ENCODE data around the gene SYNGAP1.

Gene SYNGAP1

DNA sequence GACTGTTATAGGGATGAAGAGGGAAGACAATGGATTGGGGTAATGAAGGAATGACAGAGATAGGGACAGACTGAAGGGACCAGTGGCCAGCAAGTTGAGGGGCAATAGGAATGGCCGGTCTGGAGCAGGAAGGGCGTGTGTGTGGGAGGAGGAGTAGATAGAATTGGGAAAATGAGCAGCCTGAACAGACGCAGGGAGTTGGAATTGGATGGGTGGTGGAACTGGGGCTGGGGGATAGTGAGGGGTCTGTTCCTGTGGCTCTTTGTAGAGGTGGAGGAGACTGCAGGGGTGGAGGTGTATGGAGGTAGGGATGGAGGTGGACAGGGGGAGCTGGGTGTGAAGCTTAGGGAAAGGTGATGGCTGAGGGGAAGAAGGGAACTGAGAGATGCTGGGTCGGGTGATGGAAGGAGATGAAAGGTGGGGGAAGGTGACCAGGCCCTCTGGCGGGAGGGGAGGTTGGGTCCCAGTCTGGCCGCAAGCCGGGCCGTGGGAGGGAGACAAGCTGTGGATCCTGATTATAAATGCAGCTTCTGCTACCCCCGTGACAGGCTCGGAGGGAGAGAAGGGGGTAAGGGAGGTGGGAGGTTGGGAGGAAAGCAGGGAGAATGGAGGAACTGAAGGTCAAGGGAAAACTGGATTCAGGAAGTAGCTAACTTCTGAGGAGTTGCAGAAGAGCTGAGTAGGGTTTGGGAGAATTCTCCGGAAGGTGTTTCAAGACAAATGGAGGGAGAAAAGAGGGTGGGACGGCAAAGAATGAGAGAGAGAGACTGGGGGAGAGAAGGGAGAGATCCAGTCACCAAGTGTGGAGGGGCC is 5.2 kb downstream of the SYNGAP1 start:
- no peak for DNase-seq

DNA sequence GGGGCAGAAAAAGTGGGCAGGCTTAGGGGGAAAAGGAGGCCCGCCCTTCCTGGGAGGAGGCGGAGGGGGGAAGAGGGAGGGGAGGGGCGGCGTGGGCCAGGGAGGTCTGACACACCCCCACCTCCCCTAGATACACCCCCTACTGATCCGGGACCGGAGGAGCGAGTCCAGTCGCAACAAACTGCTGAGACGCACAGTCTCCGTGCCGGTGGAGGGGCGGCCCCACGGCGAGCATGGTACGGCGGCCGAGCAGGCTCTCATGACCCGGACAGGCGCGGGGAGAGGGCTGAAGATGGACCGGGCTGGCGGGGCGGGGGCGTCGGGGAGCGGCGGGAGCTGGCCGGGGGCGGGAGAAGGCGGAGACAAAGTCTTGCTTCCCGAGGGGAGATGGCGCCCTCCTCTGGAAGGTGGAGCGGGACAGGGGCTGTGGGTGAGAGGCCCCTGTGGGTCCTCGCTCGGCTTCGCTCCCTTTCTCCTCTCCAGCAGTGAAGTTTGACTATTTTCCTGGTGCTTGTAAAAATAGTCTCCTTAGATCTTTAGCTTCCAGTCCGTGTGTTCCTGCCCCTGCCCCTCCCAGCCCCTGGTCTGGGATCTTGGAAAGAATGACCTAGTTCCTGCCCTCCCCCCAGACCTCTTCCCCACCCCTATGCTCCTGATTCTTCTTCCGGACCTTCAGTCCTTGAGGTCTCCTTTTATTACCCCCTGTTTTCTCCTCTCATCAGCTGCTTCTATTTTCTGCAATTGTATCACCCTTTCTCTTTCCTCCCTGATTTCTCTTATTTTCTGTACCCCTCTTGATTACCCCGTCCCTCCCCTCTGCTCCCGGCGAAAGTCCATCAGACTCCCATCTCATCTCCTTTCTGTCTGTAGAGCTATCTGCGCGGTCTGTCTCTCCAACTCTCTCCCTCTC is 6.1 kb downstream of the SYNGAP1 start:
- DNase-seq, result peak; percentile 79

DNA sequence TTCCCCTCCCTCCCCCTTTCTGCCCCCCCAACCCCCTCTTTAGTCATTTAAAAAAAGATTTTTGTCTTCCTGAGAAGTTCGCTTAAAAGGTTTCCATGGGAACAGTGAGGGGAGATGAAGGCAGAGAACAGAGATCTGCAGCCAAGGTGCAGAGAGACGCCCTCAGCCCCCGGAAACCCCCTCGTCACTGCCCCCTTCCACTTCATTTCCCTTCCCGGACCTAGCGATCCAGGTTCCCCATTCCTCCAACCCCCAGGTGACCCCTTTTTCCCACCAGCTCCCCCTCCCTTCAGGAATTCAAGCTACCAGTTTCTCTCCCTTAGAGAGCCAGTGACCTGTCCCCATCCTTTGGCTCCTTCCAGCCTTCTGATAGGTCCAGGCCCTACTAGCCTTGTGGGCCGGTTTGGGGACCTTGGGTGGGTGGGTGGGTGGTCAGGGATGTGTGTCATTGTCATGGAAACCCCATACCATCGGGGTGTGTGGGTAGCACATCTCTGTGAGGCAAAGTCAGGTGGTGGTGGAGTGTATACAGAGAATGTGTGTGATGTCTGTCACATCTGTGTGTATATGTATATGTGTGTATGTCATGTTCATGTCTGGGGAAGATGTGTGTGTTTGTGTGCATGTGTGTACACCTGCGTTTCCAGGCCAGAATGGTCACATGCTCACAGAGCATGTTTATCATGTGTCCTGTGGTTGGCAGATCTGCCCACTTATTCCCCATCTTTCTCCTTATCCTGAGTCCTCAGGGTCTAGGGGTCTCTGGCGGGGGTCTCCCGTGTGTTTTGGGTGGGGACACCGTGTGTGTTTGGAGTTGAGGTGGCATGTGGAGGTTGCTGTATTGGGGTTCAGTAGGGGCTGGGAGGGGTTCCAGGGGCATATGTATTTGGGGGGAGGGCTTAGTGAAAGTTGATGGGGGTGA is 7.0 kb downstream of the SYNGAP1 start:
- no peak for DNase-seq

DNA sequence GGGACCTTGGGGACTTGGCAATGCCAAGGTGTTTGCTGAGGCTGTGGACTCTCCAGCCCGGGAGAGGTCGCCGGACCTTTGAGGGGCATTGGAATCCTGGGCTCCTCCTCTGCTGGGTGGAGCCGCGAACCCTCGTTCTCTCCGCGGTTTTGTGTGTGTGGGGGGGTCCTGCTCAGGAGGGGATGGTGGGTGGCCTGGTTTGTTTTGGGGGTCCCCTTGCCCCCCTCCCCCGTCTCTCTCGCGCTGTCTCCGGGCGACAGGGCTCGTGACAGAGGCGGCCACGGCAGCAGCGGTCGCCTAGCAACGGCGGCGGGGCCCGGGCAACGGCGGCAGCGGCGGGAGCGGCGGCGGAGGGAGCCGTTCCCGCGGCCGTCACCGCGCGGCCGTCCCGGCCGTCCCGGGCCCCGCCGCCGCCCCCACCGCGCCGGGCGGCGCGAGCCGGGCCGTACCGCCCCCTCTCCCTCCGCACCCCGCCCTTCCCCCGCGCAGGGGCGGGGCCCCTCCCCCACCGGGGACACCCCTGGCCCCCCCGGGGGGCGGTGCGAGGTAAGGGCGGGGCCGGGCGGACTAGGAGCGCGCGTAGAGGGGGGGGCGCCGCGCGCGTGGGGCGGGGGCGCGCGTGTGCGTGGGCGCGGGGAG is 7.8 kb downstream of the SYNGAP1 start:
- peak; percentile 54 for DNase-seq

DNA sequence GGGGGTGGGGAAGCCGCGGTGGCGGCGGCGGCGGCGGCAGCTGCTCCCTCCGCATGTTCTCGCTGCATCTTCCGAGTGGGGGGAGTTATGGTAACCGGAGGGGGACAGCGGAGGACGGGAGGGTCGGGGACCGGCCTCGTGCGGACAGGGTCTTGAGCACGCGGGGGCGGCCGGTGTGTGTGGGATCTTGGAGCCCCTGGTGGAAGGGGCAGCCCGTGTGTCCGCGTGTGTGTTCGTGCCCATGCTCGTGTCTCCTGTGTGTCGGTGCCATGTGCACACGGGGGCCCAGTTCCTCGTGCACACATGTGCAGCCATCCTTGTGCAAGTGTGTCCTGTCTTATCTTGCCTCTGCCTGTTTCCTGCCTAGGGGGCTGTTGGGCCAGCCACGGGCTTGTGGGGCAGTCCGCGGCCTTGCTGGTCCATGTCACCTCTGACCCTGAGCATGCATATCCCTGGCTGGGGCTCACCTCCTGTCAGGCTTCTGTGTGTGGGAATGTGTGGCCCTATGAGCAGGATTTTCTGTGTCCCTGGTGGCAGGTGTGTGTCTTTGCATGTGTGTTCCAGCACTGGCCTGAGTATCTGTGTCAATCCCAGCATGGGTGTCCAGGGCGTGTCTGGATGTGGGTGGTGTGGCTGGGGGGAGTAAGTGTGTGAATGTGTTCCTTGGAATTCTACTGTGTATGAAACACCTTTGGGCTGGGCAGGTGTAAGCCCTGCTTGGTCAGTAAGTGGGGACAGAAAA is 8.5 kb downstream of the SYNGAP1 start:
- peak; percentile 49 for DNase-seq

DNA sequence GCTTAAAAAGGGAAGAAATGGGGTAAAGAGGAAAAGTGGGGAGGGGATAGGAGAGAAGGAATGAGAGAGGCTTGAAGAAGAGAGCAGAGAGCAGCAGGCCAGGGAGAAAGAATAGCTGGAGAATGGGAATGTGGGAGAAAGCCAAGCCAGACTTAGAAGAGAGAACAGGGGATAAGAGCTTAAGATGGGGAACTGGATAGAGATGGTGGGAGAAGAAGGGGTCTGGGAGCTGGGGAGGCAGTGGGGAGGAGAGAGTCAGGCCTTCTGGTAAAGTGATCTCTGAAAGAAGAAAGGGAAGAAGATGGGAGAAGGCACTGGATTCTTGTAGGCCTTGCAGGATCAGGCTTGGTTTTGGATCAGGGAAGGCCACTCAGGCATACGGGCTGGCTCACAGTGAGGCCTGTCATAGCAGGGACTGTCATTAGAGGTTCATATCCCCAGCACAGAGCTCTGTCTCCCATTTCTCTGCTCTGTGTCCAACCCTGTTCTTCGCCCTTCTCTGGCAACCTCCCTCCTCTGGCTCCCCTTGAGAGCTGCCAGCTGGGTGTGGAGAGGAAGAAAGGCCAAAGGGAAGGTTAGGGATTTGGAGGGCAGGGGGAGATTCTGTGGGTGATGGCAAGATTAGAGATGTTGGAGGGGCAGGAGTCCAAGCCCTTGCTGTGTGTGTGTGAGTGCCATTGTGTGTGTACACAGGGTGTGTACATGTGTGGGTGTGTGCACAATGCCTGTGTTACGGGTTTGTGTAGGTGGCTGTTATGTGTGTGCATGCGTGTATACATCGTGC is 9.3 kb downstream of the SYNGAP1 start:
- no peak for DNase-seq

DNA sequence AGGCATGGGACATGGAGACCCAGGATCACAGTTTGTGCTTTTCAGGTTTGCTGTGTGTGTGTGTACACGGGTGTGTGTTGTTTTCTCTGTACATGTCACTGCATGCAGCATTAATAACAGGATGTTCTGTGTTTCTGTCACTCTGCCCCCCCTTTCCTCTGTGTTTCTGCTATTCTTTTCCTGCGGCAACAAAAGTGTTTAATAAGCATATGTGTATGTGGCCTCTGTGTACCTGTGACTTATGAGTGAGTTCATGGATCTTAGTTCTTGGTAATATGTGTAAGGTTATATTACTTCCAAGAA is 9.8 kb downstream of the SYNGAP1 start:
- DNase-seq, result no peak

DNA sequence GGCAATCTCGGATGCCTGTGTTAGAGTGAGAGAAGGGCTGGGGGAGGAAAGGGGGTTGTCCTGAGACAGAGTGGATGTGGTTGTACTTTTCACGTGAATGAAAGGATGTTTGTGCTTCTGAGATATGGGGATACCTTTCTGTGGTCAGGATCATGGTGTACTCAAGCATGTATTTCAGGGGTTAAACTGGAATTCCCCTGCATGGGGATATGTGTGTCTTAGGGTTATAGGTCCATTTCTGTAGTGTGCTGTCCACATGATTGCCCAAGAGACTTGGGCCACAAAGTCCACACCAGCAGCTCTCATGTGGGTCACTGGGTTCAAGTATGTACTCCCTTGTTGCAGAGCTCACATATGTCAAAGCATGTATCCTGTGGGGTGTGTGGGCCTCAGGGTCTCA is 10.5 kb downstream of the SYNGAP1 start:
- no peak for DNase-seq

DNA sequence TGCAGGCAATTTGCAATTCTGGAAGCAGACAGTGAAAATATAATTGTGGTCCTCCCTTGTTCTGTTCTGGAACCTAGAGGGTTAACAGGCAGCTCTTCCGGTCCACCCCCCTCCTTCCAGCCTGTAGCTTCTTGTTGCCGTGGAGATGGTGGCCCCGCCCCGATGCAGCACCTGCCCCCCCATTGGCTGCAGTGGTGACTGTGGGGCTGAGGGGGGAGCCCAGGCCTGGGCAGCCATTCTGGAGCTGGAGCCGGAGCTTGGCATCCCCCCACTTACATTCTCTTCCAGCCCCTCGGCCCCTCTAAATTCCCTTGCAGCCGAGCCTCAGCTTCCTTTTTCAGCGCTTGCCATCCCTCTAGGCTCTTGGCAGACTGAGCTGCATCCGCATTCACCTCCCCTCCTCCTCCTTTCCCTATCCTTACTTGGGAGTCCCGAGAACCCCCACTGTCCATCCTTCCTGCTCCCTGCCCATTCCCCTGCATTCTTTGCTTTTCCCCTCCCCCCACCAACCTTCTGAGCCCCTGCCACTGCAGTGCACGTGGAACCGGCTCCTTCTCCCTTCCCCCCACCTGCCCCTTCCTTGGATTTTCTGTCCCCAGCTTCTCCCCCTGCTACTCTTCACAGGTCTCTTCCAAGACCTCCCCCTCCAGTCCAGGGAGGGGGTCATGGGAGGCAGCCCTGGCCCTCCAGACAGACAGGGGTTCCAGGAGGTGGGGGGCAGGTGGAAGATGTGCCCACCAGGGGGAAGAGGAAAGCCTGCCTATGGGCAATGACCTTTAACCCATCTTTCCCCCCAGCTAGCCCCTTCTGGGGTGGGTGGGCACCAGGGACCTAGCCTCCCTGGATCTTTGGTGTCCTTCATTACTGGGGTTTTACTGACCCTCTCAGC is 11.4 kb downstream of the SYNGAP1 start:
- DNase-seq, result peak; percentile 82

DNA sequence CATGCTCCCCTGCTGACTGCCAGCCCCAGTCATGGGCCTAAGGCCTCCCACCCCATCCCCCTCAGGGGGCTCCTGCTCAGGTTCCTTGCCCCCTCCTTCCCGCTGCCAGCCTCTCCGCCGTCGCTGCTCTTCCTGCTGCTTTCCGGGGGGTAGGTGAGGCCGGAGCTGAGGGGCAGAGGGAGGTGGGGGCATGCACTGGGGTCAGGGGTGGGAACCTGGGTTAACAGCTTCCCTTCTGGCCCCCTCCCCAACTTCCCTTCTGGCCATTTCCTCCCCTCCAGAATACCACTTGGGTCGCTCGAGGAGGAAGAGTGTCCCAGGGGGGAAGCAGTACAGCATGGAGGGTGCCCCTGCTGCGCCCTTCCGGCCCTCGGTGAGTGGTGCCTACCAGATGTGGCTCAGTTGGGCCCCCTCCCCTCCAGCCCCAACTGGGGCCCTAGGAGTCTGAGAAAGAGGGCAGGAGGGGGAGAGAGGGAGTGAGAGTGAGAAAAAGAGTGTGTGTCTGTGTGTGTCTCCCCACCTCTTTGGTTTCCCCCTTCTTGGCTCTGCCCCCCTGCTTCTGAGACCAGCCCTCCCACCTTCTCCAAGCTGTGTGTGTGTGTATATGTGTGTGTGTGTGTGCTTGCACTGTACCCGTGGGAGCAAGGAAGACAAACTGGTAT is 12.1 kb downstream of the SYNGAP1 start:
- no peak for DNase-seq

DNA sequence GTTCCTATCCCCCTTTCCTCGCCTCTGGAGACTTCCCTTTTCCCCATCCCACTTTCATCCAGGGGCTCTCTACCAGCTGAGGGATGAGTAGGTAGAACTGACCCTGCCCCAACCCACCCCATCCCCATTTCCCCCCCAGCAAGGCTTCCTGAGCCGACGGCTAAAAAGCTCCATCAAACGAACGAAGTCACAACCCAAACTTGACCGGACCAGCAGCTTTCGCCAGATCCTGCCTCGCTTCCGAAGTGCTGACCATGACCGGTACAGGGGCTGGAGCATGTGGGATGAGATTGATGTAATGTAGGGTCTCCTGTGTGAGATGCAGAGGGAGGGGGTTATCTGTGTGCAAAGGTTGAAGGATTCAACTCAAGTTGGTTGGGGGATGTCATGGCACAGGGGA is 12.7 kb downstream of the SYNGAP1 start:
- DNase-seq, result no peak

DNA sequence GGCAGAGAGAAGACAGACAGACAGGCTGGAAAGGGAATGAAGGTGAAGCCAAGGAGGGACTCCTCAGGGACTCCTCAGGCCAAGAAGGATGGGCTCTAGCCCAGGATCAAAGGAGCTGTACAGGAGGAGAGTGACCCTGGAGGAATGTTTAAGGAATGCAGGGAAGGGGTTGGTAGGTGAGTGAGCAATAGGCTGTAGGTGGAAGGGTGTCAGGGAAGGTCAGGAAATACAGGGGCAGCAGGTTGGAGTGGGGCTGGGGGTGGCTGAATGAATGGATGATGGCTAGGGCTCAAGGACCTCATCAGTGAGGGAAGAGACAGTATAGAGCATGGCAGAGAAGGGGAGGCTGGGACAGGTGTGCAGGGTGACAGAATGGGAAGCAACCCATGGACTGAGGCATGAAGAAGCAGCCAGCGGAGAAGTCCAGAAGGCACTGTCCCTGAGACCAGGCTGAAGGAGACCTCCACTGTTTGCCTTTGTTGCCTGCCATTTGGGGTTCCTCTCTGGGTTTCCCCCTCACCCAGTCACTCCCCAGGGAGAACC is 13.2 kb downstream of the SYNGAP1 start:
- DNase-seq, result no peak

DNA sequence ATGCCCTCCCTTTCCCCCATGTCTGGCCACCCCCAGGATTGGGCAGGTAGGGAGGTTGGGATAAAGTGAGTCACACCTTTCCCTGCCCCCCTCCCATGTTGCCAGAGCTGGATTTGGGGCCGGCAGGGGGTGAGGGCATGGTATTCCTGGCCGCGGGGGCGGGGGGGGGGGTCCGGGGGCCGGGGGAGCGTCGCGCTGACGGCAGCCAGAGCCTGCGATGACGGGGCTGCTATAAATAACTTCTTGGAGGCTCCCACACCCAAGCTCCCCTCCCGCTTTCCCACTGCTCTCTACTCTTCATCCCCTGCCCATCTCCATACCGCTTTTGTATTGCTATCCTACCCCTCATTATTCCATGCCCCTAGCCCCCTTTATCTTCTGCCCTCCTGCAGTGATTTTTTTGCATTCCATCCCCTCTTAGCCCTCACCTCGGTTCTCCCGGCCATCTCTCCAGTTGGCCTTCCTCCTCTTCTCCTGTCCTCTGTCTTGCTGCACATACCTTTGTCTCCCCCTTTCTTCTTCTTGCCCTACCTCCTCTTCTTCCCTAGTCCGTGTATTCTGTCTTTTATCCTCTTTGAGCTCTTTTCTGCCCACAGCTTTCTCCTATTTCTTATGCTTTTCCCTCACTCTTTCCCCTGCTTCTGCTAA is 13.8 kb downstream of the SYNGAP1 start:
- DNase-seq, result no peak

DNA sequence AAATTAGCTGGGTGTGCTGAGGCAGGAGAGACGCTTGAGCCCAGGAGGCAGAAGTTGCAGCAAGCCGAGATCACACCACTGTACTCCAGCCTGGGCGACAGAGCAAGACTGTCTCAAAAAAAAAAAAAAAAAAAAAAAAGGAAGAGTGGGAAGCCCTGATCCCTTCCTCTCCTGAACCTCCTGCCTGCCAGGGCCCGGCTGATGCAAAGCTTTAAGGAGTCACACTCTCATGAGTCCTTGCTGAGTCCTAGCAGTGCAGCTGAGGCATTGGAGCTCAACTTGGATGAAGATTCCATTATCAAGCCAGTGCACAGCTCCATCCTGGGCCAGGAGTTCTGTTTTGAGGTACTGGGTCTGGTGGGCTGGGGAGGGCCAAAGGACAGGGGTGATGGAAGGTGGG is 15.1 kb downstream of the SYNGAP1 start:
- no peak for DNase-seq

DNA sequence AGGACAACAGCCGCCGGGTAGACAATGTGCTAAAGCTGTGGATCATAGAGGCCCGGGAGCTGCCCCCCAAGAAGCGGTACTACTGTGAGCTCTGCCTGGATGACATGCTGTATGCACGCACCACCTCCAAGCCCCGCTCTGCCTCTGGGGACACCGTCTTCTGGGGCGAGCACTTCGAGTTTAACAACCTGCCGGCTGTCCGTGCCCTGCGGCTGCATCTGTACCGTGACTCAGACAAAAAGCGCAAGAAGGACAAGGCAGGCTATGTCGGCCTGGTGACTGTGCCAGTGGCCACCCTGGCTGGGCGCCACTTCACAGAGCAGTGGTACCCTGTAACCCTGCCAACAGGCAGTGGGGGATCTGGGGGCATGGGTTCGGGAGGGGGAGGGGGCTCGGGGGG is 17.8 kb downstream of the SYNGAP1 start:
- DNase-seq, result no peak

DNA sequence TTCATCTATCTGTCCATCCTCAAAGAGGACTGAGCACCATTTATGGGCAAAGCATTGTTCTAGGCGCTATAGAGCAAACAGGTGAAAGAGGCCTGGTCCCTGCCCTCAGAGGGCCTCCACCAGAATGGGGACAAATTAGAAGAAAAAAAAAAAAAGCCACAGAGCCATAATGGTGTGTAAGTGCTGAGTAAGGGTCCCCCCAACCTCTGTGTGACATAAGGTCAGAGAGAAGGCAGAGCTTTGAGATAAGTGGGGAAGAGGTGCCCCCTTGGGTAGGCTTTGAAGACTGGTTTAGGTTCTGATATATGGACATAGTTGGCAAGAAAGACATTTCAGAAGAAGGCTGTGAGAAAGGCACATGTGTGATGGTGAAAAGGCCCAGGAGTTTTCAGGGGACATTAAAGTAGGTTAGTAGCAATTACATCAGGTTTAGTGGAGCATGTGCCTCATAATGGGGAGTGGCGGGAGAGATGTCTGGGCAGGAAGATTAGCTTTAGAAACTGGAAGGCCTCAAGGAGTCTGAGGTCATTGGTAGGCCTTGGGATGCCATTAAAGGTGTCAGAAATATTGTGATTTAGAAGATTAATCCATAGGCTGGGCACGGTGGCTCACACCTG is 19.2 kb downstream of the SYNGAP1 start:
- DNase-seq, result no peak

DNA sequence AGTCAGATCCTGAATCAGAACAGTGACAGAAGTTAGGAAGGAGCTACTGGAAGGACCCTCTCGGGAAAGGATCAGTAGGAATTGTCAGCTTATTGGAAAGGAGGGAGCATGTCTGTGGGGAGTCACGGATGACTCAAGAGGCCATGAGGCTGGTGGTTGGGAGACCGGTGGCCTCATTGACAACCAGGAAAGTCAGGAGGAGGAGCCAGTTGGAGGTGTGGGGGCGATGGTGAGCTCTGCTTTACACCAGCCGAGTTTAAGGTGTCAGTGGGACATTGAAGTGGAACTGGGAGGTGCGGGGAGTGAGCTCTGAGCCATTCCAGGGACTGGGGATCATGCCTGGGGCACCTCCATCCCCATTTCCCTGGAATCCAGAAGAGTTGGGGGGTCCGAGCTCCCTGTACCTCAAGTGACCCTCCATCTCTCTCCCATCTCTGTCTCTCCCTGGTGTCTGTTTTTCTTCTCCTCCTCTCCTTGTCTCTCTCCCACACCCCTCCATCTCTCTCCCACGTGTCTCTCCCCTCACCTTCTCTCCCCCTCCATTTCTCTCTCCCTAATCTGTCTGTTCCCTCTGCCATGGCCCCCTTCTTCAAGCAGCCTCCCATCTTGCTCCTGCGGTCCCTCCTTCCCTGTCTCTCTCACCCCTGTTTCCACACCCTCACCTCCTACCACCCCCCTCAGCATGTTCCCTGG is 20.2 kb downstream of the SYNGAP1 start:
- no peak for DNase-seq

Measured in stimulated activated CD4-positive, alpha-beta T cell treated with anti-CD3 and anti-CD28 coated beads, Interleukin-4, amount 100 ng/mL, for 24 hours (primary cell).